ENCODE results near the gene GRID2.

The GRID2 gene

DNA sequence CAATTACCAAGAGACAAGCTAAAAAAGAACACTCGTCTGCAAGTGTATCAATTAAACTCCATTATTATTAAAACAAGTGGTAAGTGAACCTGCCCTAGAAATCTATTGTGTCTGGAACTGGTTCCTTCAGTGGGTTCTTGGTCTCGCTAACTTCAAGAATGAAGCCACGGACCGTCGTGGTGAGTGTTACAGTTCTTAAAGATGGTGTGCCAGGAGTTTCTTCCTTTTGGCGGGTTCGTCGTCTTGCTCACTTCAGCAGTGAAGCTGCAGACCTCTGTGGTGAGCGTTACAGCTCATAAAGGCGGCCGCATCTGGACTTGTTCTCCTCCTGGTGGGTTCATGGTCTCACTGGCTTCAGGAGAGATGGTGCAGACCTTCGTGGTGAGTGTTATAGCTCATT lies 231.8 kb downstream of the GRID2 start:
- DNase-seq = no peak

DNA sequence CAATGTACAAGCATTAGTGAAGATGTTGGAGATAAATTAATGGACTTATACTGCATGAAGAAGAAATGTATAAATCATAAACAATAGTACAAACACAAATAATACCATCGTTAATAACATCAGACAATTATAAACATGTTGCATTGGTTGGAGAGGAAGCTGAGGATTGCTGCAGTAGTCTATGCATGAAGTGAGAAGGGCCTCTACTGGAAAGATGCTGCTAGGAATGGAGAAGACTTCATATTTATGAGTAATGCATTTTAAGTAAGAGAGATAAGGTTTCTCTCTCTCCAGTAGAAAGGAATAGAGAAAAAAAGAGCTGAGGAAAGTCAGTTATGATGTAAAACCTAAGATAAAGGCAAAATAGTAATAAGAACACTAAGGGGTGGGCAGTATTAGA lies 247.8 kb downstream of the GRID2 start:
- DNase-seq = no peak

GRCh38 chr4:92566269-92566668 lies 262.5 kb downstream of the GRID2 start:
- DNase-seq = no peak

DNA sequence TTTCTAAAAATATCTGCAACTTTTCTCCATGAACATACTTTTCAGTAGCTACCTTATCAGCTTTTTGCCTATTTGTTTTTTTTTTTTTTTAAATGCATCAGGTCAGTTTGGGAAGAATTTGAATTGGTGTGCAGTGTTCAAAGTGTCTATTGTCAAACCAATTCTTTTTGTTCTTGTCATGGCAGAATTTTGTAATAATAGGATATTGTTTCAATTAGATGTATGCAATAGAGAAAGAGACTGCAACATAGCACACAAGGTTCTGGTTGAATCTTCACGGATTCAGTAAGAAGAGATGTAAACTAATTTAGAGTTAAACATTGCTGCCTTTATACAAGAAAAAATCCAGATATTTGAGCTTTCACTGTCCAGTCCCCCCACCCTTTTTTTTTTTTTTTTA lies 277.1 kb downstream of the GRID2 start:
- DNase-seq = no peak

DNA sequence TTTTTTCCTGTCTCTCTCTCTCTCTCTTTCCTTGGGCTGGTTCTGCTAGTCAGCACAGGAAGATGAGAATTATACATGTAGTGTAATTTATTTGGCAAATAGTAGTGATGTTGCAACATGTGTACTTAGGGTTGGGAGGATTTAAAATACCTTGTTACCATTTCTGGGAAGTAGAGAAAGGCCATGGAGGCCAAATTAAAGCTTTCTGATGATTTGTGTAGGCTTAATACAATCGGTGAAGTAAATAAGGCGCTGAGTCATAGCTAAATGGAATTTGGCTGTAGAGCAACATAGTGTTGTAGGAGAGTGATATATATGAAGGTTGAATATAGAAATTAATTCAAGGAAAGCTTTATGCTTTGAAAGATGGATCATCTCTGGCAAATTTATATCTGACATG lies 295.3 kb downstream of the GRID2 start:
- DNase-seq = no peak

DNA sequence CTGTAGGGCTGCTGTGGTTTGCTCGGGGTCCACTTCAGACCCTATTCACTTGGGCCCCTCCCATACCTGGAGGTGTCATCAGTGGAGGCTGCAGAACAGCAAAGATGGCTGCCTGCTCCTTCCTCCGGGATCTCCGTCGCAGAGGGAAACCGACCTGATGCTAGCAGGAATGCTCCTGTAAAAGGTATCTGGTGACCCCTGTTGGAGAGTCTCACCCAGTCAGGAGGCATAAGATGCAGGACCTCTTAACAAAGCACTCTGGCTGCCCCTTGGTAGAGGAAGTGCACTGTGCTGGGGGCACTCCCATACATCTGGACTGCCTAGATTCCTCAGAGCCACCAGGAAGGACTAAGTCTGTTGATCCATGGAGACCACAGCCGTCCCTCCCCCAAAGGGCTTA lies 296.9 kb downstream of the GRID2 start:
- DNase-seq = no peak

GRCh38 chr4:92606227-92606626 lies 302.5 kb downstream of the GRID2 start:
- no peak for DNase-seq

DNA sequence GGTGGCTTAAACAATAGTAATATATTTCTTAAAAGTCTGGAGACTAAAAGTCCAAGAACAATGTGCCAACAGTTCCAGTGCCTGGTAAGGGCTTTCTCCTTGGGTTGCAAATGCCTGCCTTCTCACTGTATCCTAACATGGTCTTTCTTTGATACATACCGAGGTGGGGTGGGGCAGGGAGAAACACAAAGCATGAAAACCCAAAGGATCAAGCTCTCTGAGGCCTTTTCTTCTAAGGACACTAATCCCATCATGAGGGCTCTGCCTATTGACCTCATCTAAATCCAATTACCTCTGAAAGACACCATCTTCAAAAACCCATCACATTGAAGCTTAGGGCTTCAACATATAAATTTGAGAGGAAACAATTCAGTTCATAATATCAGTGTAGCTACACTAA lies 311.3 kb downstream of the GRID2 start:
- no peak for DNase-seq

DNA sequence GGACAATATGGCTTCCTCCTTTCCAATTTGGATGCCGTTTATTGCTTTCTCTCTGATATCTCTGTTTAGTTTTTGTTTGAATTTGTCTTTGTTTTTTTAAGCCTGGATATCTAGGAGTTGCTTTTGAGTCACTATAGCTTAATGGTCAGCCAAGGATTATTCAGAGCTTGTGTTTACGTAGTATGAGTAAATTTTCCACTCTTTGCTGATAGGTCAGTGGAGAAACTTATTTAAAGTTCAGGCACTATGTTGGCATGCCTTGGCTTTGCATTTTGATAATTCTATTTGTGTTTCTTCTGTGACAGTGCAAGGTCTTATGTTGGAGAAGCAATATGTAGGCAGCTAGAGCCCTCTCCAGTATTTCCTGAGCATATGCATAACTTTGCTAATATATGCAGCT lies 315.2 kb downstream of the GRID2 start:
- no peak for DNase-seq

DNA sequence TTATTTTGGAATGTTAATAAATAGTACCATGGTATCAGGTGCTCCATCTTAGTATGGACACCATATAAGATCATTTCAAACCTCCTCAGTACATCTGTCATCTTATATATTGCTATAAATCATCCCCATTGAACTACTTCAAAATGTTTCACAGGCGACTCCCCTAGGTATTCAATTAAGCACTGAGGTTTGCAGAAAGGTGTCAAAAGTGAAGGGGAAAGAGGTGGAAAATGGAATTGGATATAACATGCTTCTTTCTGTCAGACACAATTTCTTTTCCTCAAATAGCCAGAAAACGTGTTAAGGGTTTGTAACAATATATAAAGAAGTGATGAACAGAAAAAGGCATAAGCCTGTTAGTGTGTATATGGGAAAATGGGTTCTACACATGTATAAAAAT lies 325.5 kb downstream of the GRID2 start:
- DNase-seq = no peak

DNA sequence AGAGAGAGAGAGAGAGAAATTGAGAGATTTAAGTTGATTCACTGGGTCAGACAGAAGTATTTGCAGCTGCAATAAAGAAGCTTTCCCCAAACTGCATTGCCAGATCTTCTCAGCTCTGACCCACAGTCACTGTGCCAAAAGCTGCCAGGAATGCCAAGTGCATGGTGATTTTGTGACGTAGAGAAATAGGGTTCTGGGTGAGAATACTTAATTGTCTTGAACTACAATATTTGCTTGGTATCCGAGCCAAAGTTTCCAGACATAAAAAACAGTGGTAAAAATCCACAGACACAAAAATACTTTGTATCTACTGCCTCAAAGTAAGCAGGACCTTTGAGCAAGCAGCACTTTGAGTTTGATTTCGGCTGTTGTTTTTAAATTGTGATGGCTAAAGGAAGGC lies 331.1 kb downstream of the GRID2 start:
- DNase-seq = no peak

DNA sequence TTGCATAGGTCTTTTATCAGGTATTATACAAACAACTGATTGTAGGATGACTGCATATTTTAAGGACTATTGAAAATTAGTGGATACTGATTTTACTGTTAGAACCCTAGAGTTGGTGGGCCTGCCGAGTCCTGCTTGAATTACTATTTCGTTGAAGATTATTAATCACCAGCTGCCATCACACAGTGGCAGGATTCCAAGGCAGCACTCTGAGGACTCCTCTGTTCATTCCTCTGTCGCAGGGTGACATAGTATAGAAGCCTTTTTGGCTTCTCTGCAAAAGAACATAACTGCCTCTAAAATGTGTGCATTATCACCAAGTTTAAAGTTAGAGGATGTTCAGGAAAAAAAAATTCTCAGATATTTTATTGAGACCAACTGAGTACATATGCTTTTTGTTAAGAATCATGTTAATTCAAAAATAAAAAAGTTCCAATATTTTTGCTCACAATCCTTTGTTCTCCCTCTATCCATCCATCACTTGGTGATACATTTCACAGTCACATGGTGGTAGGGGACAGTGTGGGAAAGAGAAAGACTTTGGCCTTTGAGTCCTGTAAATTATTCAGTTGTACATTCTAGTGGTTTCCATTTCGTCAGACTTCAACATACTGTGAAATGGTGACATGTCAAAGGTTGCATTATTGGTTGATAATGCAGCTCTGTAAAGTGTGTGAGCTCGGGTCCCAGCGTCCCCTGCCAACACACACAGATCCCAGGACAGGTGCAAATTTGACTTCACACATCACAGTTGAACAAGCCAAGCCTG lies 332.5 kb downstream of the GRID2 start:
- no peak for DNase-seq

- DNase-seq = no peak
These were observed 337.6 kb downstream of the GRID2 start for GRCh38 chr4:92641409-92641808.

DNA sequence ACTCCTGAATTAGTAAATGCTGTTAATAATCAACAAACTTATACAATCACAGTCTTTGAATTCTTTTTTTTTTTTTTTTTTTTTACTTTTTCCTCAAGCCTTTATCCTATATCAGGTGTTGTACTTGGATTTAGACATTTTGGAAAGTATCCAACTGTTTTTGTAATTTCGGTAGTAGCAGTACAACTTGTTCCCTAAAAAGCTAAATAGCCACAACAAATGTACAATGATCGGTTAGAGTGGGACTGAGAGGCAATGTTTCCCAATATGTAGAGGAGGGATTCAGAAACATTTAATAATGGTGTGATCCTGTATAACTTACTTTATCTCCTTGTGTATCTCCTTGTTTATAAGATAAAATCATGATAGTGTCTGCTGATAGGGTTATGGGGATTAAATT lies 343.1 kb downstream of the GRID2 start:
- no peak for DNase-seq

- no peak for DNase-seq
These were observed 347.8 kb downstream of the GRID2 start for GRCh38 chr4:92651536-92651935.

DNA sequence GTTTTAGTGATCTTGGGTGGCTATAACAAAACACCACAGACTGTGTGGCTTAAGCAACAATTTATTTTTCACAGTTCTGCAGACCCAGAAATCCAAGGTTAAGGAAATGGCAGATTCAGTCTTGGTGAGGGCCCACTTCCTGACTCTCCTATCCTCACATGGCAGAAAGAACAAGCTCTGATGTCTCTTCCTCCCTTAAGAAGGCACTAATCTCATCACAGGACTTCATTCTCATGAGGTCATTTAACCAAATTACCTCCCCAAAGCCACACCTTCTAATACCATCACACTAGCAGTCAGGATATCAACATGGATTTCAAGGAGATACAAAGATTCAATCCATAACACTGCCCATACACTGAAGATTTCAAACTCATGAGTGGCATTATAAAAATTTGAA lies 350.3 kb downstream of the GRID2 start:
- no peak for DNase-seq

DNA sequence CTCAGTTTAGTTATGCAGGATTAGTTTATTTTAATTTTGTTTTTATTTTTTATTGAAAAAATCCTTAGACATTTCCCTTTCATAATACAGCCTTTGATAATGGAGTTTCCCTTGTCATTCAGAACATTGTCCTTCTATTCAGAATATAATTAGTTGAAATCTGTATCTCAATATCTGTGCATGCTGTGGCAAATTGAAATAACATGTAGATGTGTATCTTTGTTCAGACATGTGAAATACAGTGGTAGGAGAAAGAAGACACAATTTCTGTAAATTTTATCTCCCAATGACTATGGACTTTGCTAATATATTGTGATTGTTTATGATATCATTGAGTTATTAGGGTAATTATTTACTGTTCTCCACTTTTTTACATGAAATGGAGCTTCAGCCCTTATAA lies 353.9 kb downstream of the GRID2 start:
- DNase-seq = no peak

DNA sequence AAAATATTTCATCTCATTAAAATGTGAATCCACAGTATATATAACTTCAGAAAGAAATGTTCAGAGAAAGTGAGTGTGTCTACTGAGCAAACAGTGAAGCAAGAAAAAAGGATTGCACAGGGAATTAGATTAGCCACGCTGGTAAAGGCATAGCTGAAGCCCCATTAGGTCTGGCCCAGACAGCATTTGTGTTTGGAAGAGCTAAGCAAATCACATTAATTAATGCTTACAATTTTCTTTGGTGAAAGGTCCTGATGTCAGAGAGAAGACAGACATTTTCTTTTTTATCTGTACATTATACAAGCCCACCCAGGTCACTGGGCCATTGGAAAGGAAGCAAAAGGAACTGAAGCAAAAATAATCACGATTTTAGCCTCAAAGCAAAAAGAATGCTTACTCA lies 354.6 kb downstream of the GRID2 start:
- no peak for DNase-seq

DNA sequence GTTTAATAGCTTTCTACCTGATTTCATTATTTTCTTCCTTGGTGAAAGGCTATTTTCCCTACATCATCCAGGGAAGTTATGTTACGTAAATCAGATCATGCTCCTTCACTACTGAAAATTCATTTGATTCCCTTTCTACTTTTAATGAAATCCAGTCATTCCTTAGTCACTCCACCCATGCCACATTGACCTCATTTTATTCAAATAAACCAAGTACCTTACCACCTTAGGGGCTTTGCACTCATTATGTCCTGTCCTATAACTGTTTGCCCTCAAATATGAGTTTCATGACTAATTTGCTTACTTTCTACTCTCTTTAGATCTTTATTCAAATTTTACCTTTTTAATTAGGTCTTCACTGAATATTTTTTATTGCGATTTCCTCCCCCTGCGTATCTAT lies 374.0 kb downstream of the GRID2 start:
- DNase-seq = no peak

- no peak for DNase-seq
These were observed 374.5 kb downstream of the GRID2 start for GRCh38 chr4:92678292-92678691.

DNA sequence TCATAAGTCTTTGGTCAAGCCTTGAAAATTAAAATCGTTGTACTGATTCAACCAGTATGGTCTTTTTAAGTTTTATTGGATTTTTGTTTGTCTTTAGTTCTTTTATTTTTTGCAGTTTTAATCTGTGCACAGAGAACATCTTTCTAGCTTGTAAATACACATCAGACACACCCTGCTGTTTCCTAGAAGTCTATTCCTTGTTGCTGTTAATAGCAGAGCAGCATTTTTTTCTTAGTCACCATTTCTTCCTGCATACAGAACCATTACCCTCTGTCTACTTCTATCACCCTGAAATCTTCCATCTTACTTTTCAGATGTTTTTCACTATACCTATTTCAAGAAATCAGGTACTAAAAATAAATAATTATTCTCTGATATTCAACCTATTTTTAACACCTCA lies 375.4 kb downstream of the GRID2 start:
- no peak for DNase-seq

DNA sequence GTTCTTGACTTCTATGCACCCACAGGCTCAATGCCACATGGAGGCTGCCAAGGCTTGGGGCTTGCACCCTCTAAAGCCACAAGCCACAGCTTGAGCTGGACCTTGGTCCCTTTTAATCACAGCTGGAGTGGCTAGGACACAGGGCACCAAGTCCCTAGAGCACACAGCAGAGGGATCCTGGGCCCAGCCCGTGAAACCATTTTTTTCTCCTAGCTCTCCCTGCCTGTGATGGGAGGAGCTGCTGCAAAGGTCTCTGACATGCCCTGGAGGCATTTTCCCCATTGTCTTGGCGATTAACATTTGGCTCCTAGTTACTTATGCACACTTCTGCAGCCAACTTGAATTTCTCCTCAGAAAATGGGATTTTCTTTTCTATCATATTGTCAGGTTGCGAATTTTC lies 410.9 kb downstream of the GRID2 start:
- DNase-seq = no peak

DNA sequence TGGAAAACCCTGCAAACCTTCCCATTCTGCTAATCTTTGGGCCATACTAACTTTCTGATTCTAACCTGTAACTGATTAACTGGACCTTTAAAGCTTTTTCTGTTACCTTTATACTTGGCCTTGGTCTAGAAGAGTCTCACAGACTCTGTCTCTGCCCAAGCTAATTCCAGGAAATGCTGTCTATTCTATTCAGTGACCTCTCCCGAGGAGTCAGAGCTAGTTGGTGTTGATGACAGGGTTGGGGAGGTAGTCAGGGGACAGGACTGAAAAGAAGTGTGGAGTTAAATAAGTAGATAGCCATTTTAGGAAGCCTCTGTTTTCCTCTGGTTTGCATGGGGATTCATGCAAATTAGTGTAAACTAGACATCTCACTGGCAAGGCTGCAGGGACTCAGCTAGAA lies 429.5 kb downstream of the GRID2 start:
- no peak for DNase-seq

DNA sequence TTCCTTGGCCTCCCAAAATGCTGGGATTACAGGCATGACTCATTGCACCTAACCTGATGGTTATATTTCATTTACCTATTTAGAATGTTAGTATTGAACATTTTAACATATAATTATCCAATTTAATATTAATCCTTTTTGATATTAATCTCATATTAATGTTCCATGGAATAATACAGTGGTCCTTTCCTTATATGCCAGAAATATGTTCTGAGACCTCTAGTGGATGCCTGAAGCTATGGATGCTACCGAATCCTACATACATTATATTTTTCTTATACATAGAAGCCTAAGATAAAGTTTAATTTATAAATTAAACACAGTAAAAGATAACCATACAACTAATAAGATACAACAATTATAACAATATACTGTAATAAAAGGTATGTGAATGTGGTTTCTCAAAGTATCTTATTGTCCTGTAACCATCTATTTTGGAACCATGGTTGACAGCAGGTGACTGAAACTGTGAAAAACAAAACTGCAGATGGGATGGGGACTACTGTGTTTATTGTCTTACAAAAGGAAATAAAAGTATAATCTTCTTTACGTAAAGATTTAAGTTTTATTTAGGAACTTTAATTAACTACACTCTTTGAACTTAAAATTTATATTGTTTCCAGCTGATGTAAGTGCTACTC lies 431.4 kb downstream of the GRID2 start:
- DNase-seq = no peak

DNA sequence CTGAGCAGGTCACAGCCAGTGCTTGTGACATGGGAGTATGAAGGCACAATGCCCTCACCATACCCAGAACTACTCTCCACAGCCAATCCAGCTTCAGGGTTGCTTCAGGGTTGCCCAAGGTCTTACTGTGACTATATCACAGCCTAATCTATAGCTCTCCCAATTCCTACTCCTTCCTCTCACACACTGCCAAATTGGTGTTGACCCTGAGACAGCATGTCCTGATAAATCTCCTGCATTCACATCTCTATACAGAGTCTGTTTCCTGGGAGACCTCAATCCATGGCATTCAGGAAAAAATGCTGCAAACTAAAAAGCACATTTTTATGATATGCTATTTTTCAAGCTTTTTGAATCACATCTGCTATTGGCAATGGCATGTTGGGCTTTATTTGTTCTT lies 456.7 kb downstream of the GRID2 start:
- no peak for DNase-seq

Data from activated CD4-positive, alpha-beta T cell treated with anti-CD3 and anti-CD28 coated beads, Interleukin-2, amount 50 U/mL, for 16 hours (primary cell).